ENCODE measurements around the gene ABLIM2. TPM values are rescaled to one million over a fixed set of nuclear protein-coding genes. Genes with fewer than 3 reads are reported as not detected.

The ABLIM2 gene
- total and polyA plus RNA-seq, 2 donors (not counting 1 experiment from before 2014, with no cell fraction given) = 3.3 to 79.0 TPM

- H3K4me3 Mint-ChIP-seq = no peak overlapping the region
- Histone ChIP-seq H3K27ac (ENCODE audit: low read length in 2 of 2) (no peak overlapping the region), H3K36me3 (replicated peaks in 1 of 2; ENCODE audit: control extremely low read depth in 1 of 2, control insufficient read depth in 1 of 2, extremely low read depth in 1 of 2, insufficient read depth in 2 of 2, low read length in 1 of 2) (no peaks in the 10 kb centered on the region), H3K79me2 (ENCODE audit: control insufficient read depth, insufficient read depth, low read length) (no peaks in the 10 kb centered on the region), H3K4me2 (replicated peaks; ENCODE audit: low read depth, low read length, poor library complexity, severe bottlenecking) (no peak overlapping the region), H4K20me1 (ENCODE audit: control insufficient read depth, insufficient read depth, low read length, poor library complexity, severe bottlenecking) (no peaks in the 10 kb centered on the region), H3K4me3 (ENCODE audit: control extremely low read depth in 1 of 5, extremely low read depth in 1 of 5, insufficient read depth in 1 of 5, low read depth in 2 of 5, low read length in 4 of 5) (no peak overlapping the region), H2AFZ (ENCODE audit: insufficient read depth, low read depth, low read length, poor library complexity, severe bottlenecking) (no peak overlapping the region), H3K27me3 (replicated peaks in 1 of 4; ENCODE audit: control extremely low read depth in 1 of 4, control insufficient read depth in 3 of 4, insufficient read depth in 4 of 4, low read length in 3 of 4) (no peaks in the 10 kb centered on the region), H3K9ac (ENCODE audit: low read length) (no peak overlapping the region), H3K9me3 (ENCODE audit: control extremely low read depth in 1 of 3, control insufficient read depth in 2 of 3, insufficient read depth in 1 of 3, low read length in 2 of 3) (no peaks in the 10 kb centered on the region), H3K4me1 (ENCODE audit: control insufficient read depth in 2 of 2, insufficient read depth in 2 of 2, low read length in 2 of 2) (no peaks in the 10 kb centered on the region)
- POLR2A ChIA-PET = no interaction called here
- no peak for ATAC-seq (ENCODE audit: low read depth)
- no peak for DNase-seq
- 86% methylated on average over 3 of the region's 3 CpGs for WGBS (ENCODE audit: insufficient coverage)
- no peak overlapping the region for H3K27ac Mint-ChIP-seq
- H3K27me3 Mint-ChIP-seq = no peaks in the 10 kb centered on the region
- intact Hi-C loops (cut with micrococcal nuclease) = no loop called here
- CTCF ChIA-PET = no interaction called here
- TF ChIP-seq EZH2 (IDR thresholded peaks at IDR 0.05; ENCODE audit: borderline replicate concordance, insufficient read depth, low read depth, low read length, poor library complexity, severe bottlenecking) = no peak
- no peak for TF ChIP-seq CTCF (IDR thresholded peaks at IDR 0.05)
- no peaks in the 10 kb centered on the region for H3K9me3 Mint-ChIP-seq (ENCODE audit: insufficient read depth)
- no peaks in the 10 kb centered on the region for H3K4me1 Mint-ChIP-seq
These were observed 132.2 kb downstream of the ABLIM2 start for GRCh38 chr4:8026453-8026852.

- Histone ChIP-seq H3K27me3 (replicated peaks in 1 of 4; ENCODE audit: control extremely low read depth in 1 of 4, control insufficient read depth in 3 of 4, insufficient read depth in 4 of 4, low read length in 3 of 4) (no peaks in the 10 kb centered on the region), H3K4me1 (ENCODE audit: control insufficient read depth in 2 of 2, insufficient read depth in 2 of 2, low read length in 2 of 2) (no peaks in the 10 kb centered on the region), H4K20me1 (ENCODE audit: control insufficient read depth, insufficient read depth, low read length, poor library complexity, severe bottlenecking) (no peaks in the 10 kb centered on the region), H3K9me3 (ENCODE audit: control extremely low read depth in 1 of 3, control insufficient read depth in 2 of 3, insufficient read depth in 1 of 3, low read length in 2 of 3) (no peaks in the 10 kb centered on the region), H3K36me3 (replicated peaks in 1 of 2; ENCODE audit: control extremely low read depth in 1 of 2, control insufficient read depth in 1 of 2, extremely low read depth in 1 of 2, insufficient read depth in 2 of 2, low read length in 1 of 2) (no peaks in the 10 kb centered on the region), H3K4me3 (ENCODE audit: control extremely low read depth in 1 of 5, extremely low read depth in 1 of 5, insufficient read depth in 1 of 5, low read depth in 2 of 5, low read length in 4 of 5) (no peak overlapping the region), H2AFZ (ENCODE audit: insufficient read depth, low read depth, low read length, poor library complexity, severe bottlenecking) (no peak overlapping the region), H3K9ac (ENCODE audit: low read length) (no peak overlapping the region), H3K4me2 (replicated peaks; ENCODE audit: low read depth, low read length, poor library complexity, severe bottlenecking) (no peak overlapping the region), H3K27ac (ENCODE audit: low read length in 2 of 2) (no peak overlapping the region), H3K79me2 (ENCODE audit: control insufficient read depth, insufficient read depth, low read length) (no peaks in the 10 kb centered on the region)
- ChIA-PET POLR2A (no interaction called here), CTCF (no interaction called here)
- no peaks in the 10 kb centered on the region for H3K27me3 Mint-ChIP-seq
- ATAC-seq (ENCODE audit: low read depth) (no peak), DNase-seq (no peak)
- no peak overlapping the region for H3K4me3 Mint-ChIP-seq
- H3K9me3 Mint-ChIP-seq (ENCODE audit: insufficient read depth) = no peaks in the 10 kb centered on the region
- no peak for TF ChIP-seq EZH2 (IDR thresholded peaks at IDR 0.05; ENCODE audit: borderline replicate concordance, insufficient read depth, low read depth, low read length, poor library complexity, severe bottlenecking)
- TF ChIP-seq CTCF (IDR thresholded peaks at IDR 0.05) = no peak
- no peaks in the 10 kb centered on the region for H3K4me1 Mint-ChIP-seq
- 81% methylated on average over 9 of the region's 9 CpGs for WGBS (ENCODE audit: insufficient coverage)
- intact Hi-C loops (cut with micrococcal nuclease) = no loop called here
- no peak overlapping the region for H3K27ac Mint-ChIP-seq
These were observed 132.9 kb downstream of the ABLIM2 start for GRCh38 chr4:8025668-8026067.
